Gastrocnemius medialis (tissue), 4 donors: ENCODE data around the gene SCLT1. TPM values are rescaled to one million over a fixed set of nuclear protein-coding genes. Genes with fewer than 3 reads are reported as not detected.

Source experiments
- ATAC-seq, 2 donors: fragments of 150-250 bp; one replicate each; pipeline ENCODE4 v1.9.1; 2016
- DNase-seq, 2 donors: peaks; one replicate each; pipeline ENCODE4 v3.0.0-alpha.2; 2019
- H3K27ac ChIP-seq, 4 donors: fragments of 200-600 bp; sonication (generic); 1 replicate in 1 of 4; 2 replicates in 3 of 4; pipeline ENCODE4 v1.5.1; 2016 to 2018; ENCODE audit warnings: mild to moderate bottlenecking in 2 of 4, moderate library complexity in 1 of 4
- H3K27me3 ChIP-seq, 3 donors: fragments of 200-600 bp; sonication (generic) in 2 of 3; 1 replicate in 1 of 3; 2 replicates in 2 of 3; pipeline versions ENCODE4 v1.5.1 to v1.6.0; 2016 to 2019; ENCODE audit warnings: mild to moderate bottlenecking in 1 of 3, moderate library complexity in 1 of 3
- H3K36me3 ChIP-seq, 2 donors: fragments of 200-600 bp; sonication (generic) in 1 of 2; one replicate each; pipeline ENCODE4 v1.5.1; 2017 to 2018
- H3K4me1 ChIP-seq, 2 donors: fragments of 200-600 bp; sonication (generic) in 1 of 2; one replicate each; pipeline ENCODE4 v1.5.1; 2016 to 2017; ENCODE audit warnings: mild to moderate bottlenecking in 2 of 2
- H3K4me3 ChIP-seq, 4 donors: fragments of 200-600 bp; sonication (generic) in 3 of 4; 1 replicate in 1 of 4; 2 replicates in 3 of 4; pipeline ENCODE4 v1.5.1; 2016 to 2019; ENCODE audit warnings: mild to moderate bottlenecking in 2 of 4
- H3K9me3 ChIP-seq, 3 donors: fragments of 200-600 bp; sonication (generic) in 2 of 3; 1 replicate in 1 of 3; 2 replicates in 2 of 3; pipeline ENCODE4 v1.5.1; 2016 to 2019
- POLR2A ChIP-seq, 2 donors: fragments of 450-650 bp; IDR thresholded peaks; one replicate each; pipeline ENCODE4 v1.6.1; 2017; ENCODE audit warnings: antibody characterized with exemption in 2 of 2, mild to moderate bottlenecking in 2 of 2, moderate library complexity in 2 of 2
- in situ Hi-C, 4 donors: fragments of 200-750 bp; cut with MboI; loops; one replicate each; pipeline versions ENCODE4 v1.15.0 to v1.8.0; 2017; ENCODE audit warnings: low sequenced_read_pairs in 4 of 4
- intact Hi-C: fragments of 100-400 bp; cut with DNase I; formaldehyde crosslinking; loops from one replicate; pipeline ENCODE4 v1.15.1; 2023; ENCODE audit warnings: low total_unique reads
- total RNA-seq, 4 donors: library from RNA; depleted of rRNA; stranded (reverse); fragments of >200 nt; gene quantifications; one replicate each; pipeline versions ENCODE4 v1.1.0 to v1.2.3, GENCODE V29; 2016
- TF ChIP-seq, protein P1 (sequence below), 5 experiments: fragments of 450-650 bp in 3 of 5; fragments of 200-600 bp in 2 of 5; sonication (generic) in 2 of 5; IDR thresholded peaks in 4 of 5; conservative IDR thresholded peaks in 1 of 5; 1 replicate in 4 of 5; 2 replicates in 1 of 5; pipeline ENCODE4 v1.5.1; 2016 to 2019; ENCODE audit warnings: antibody characterized with exemption in 5 of 5, mild to moderate bottlenecking in 3 of 5, moderate library complexity in 3 of 5

Gene SCLT1
- total RNA-seq, 4 donors from 2014 or later: 1.0 to 4.1 (median 1.8) TPM

DNA sequence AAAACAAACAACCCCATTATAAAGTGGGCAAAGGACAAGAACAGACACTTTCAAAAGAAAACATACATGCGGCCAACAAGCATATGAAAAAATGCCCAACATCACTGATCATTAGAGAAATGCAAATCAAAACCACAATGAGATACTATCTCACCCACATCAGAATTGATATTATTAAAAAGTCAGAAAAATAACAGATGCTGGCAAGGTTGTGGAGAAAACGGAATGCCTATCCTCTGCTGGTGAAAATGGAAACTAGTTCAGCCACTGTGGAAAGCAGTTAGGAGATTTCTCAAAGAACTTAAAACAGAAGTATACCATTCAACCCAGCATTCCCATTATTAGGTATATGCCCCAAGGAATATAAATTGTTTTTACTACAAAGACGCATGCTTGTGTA is 171.4 kb downstream of the SCLT1 start:
- ATAC-seq (no peak), DNase-seq (no peak)
- in situ Hi-C loops: no loop called here

DNA sequence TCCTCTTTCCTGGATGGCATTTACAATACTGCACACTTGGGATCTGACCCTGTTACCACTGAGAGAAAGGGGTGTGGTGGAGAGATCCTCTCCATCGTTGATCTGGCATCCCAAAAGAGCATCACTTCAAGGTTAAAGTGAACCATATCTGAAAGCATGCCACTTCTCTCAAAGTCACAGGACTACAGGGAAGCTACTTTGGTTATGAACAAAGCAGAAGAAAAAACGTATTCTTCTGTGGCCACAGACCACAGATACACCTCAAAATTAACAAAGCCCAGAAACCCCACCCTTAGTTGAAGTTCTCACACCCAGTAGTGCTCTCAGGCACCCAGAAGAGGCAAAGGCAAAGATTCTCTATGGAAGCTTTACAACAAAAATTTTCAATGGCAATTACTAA is 175.6 kb downstream of the SCLT1 start:
- Histone ChIP-seq H3K9me3 (no peaks in the 10 kb centered on the region), H3K27ac (no peak overlapping the region), H3K36me3 (no peaks in the 10 kb centered on the region), H3K27me3 (no peaks in the 10 kb centered on the region), H3K4me3 (no peak overlapping the region), H3K4me1 (no peaks in the 10 kb centered on the region)
- TF ChIP-seq POLR2A (IDR thresholded peaks at IDR 0.05): no peak
- TF ChIP-seq, protein P1, sequence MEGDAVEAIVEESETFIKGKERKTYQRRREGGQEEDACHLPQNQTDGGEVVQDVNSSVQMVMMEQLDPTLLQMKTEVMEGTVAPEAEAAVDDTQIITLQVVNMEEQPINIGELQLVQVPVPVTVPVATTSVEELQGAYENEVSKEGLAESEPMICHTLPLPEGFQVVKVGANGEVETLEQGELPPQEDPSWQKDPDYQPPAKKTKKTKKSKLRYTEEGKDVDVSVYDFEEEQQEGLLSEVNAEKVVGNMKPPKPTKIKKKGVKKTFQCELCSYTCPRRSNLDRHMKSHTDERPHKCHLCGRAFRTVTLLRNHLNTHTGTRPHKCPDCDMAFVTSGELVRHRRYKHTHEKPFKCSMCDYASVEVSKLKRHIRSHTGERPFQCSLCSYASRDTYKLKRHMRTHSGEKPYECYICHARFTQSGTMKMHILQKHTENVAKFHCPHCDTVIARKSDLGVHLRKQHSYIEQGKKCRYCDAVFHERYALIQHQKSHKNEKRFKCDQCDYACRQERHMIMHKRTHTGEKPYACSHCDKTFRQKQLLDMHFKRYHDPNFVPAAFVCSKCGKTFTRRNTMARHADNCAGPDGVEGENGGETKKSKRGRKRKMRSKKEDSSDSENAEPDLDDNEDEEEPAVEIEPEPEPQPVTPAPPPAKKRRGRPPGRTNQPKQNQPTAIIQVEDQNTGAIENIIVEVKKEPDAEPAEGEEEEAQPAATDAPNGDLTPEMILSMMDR (IDR thresholded peaks at IDR 0.05 in 4 of 5, conservative IDR thresholded peaks at IDR 0.05 in 1 of 5): no peak
- DNase-seq: no peak
- intact Hi-C loops (no loop called here), in situ Hi-C loops (no loop called here)
- ATAC-seq: no peak

More for the DNA sequence above, 171.4 kb downstream of the SCLT1 start:
- Histone ChIP-seq H3K27ac (no peak overlapping the region), H3K4me3 (no peak overlapping the region), H3K4me1 (no peaks in the 10 kb centered on the region), H3K27me3 (no peaks in the 10 kb centered on the region), H3K36me3 (no peaks in the 10 kb centered on the region), H3K9me3 (no peaks in the 10 kb centered on the region)
- TF ChIP-seq, protein P1 (IDR thresholded peaks at IDR 0.05 in 4 of 5, conservative IDR thresholded peaks at IDR 0.05 in 1 of 5): no peak
- TF ChIP-seq POLR2A (IDR thresholded peaks at IDR 0.05): no peak
- intact Hi-C loops: no loop called here

DNA sequence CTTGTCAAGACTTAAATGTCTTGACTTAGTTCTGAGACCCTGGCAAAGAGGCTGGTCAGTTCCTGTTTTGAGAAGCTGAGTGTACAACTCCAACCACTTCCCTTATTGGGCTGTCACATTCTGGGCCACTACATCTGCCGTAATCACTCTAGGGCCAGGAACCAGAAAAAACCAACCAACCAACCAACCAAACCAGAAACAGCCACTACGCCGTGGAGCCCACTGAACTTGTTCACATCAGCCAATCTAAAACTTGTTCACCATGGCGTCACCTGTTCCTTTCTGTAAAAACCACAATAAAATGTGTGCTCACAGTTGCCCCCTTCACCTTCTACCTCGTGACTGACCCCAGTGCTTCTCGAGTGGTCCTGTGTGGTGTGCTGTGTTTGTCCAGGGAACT is 176.5 kb downstream of the SCLT1 start:
- intact Hi-C loops (no loop called here), in situ Hi-C loops (no loop called here)
- ATAC-seq: no peak
- Histone ChIP-seq H3K27ac (no peak overlapping the region), H3K27me3 (no peaks in the 10 kb centered on the region), H3K9me3 (no peaks in the 10 kb centered on the region), H3K4me1 (no peaks in the 10 kb centered on the region), H3K4me3 (no peak overlapping the region), H3K36me3 (no peaks in the 10 kb centered on the region)
- TF ChIP-seq POLR2A (IDR thresholded peaks at IDR 0.05): no peak
- TF ChIP-seq, protein P1 (IDR thresholded peaks at IDR 0.05 in 4 of 5, conservative IDR thresholded peaks at IDR 0.05 in 1 of 5): no peak
- peak in 1 of 2 donors; percentile 2 for DNase-seq

DNA sequence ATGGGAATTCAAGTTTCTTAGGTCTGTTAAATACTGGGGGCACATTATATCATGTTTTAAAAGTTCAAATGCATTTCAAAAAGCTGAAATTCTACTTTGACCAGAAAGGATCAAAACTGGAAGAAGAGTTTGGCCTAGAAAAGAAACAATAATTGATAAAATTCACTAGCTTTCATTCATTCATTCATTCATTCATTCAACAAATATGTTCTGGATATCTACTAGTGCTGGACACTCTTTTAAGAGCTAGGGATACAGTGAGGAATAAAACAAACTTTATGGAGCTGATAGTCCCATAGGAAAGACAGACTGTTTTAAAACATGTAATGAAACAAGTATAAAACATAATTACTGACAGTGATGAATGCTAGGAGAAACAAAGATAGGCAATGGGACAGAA is 177.8 kb downstream of the SCLT1 start:
- no peak for TF ChIP-seq POLR2A (IDR thresholded peaks at IDR 0.05)
- TF ChIP-seq, protein P1 (IDR thresholded peaks at IDR 0.05 in 4 of 5, conservative IDR thresholded peaks at IDR 0.05 in 1 of 5): no peak
- ATAC-seq: no peak
- in situ Hi-C loops: no loop called here

DNA sequence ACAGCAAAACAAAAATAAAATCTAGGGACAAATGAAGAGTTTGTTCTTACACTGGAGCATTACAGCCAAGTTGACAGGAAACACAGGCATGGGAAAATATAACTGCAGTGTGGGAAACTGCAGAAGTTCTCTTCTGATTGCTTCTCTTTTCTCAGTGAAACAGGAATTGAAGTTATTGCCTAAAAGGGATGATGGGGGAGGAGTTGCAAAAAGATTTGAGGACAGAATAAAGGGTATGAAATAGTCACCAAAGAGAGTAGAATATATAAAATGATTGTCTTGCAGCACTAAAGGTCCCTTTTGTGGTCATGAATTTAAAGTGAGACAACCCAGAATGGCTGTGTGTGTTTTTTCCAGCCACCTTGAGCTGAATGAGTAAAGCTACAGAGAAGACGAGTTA is 180.1 kb downstream of the SCLT1 start:
- H3K27me3 ChIP-seq: no peaks in the 10 kb centered on the region
- no peak for TF ChIP-seq POLR2A (IDR thresholded peaks at IDR 0.05)
- TF ChIP-seq, protein P1 (IDR thresholded peaks at IDR 0.05 in 4 of 5, conservative IDR thresholded peaks at IDR 0.05 in 1 of 5): no peak
- H3K27ac ChIP-seq: no peak overlapping the region
- H3K36me3 ChIP-seq: no peaks in the 10 kb centered on the region
- ATAC-seq (no peak), DNase-seq (no peak)
- intact Hi-C loops (loop anchor here (2.0 kb wide), 1 partner anchor 28 kb away; no protein-coding TSS in a partner anchor), in situ Hi-C loops (no loop called here)
- H3K4me1 ChIP-seq: no peaks in the 10 kb centered on the region
- H3K4me3 ChIP-seq: no peak overlapping the region
- H3K9me3 ChIP-seq: no peaks in the 10 kb centered on the region

More for the DNA sequence above, 177.8 kb downstream of the SCLT1 start:
- Histone ChIP-seq H3K4me3 (no peak overlapping the region), H3K27ac (no peak overlapping the region), H3K9me3 (no peaks in the 10 kb centered on the region), H3K36me3 (no peaks in the 10 kb centered on the region), H3K4me1 (no peaks in the 10 kb centered on the region), H3K27me3 (no peaks in the 10 kb centered on the region)
- intact Hi-C loops: no loop called here
- DNase-seq: no peak
